H9 (cell line): ENCODE results near the gene PWWP2B. TPM values are rescaled to one million over a fixed set of nuclear protein-coding genes. Genes with fewer than 3 reads are reported as not detected.

Experiments used
- DNase-seq: peaks from one replicate; pipeline ENCODE4 v3.0.0-alpha.2; 2017
- H2AFZ ChIP-seq: one replicate; pipeline ENCODE4 v1.6.1; 2013; ENCODE audit warnings: mild to moderate bottlenecking, low read length, control low read depth, moderate library complexity
- H2AK5ac ChIP-seq: 2 replicates; pipeline ENCODE4 v1.6.1; 2013; ENCODE audit warnings: low read length, control low read depth, mixed read lengths; ENCODE audit not compliant: insufficient read length
- H2BK120ac ChIP-seq: one replicate; pipeline ENCODE4 v1.6.1; 2013; ENCODE audit warnings: low read depth, mild to moderate bottlenecking, low read length, control low read depth, inconsistent platforms; ENCODE audit not compliant: poor library complexity, severe bottlenecking
- H2BK12ac ChIP-seq: 2 replicates; pipeline ENCODE4 v1.6.1; 2013; ENCODE audit warnings: low read length, control low read depth, mixed read lengths, low read depth; ENCODE audit not compliant: insufficient read length
- H2BK15ac ChIP-seq: 2 replicates; pipeline ENCODE4 v1.6.1; 2013; ENCODE audit warnings: low read depth, low read length, control low read depth
- H2BK20ac ChIP-seq: one replicate; pipeline ENCODE4 v1.6.1; 2013; ENCODE audit warnings: low read depth, mild to moderate bottlenecking, low read length, control low read depth, inconsistent platforms; ENCODE audit not compliant: poor library complexity, severe bottlenecking
- H2BK5ac ChIP-seq: 2 replicates; pipeline ENCODE4 v1.6.1; 2013; ENCODE audit warnings: low read length, control low read depth, mixed read lengths; ENCODE audit not compliant: insufficient read length
- H3K14ac ChIP-seq: 2 replicates; pipeline ENCODE4 v1.6.1; 2013; ENCODE audit warnings: low read length, control low read depth; ENCODE audit not compliant: insufficient read depth
- H3K18ac ChIP-seq: 2 replicates; pipeline ENCODE4 v1.6.1; 2013; ENCODE audit warnings: low read depth, mild to moderate bottlenecking, mixed read lengths, low read length, control low read depth; ENCODE audit not compliant: insufficient read length
- H3K23ac ChIP-seq: 2 replicates; pipeline ENCODE4 v1.6.1; 2013; ENCODE audit warnings: low read length, control low read depth, mixed read lengths, low read depth; ENCODE audit not compliant: insufficient read length
- H3K23me2 ChIP-seq: 2 replicates; pipeline ENCODE4 v1.6.1; 2013; ENCODE audit warnings: low read depth, mild to moderate bottlenecking, mixed read lengths, low read length, control low read depth; ENCODE audit not compliant: insufficient read length, poor library complexity, severe bottlenecking
- H3K27ac ChIP-seq: 2 replicates; pipeline ENCODE4 v1.5.1; 2013; ENCODE audit warnings: low read length, control low read depth, mixed read lengths, low read depth; ENCODE audit not compliant: insufficient read length
- H3K27me3 ChIP-seq: 2 replicates; pipeline ENCODE4 v1.6.1; 2013; ENCODE audit warnings: low read length, control low read depth, inconsistent platforms; ENCODE audit not compliant: insufficient read depth
- H3K4ac ChIP-seq: 2 replicates; pipeline ENCODE4 v1.6.1; 2013; ENCODE audit warnings: low read depth, mild to moderate bottlenecking, control low read depth, inconsistent platforms, low read length, moderate library complexity
- H3K4me1 ChIP-seq: 2 replicates; pipeline ENCODE4 v1.6.1; 2013; ENCODE audit warnings: low read length, control low read depth, inconsistent platforms; ENCODE audit not compliant: insufficient read depth
- H3K4me2 ChIP-seq: 2 replicates; pipeline ENCODE4 v1.6.1; 2013; ENCODE audit warnings: low read length, control low read depth, mixed read lengths; ENCODE audit not compliant: insufficient read length, insufficient read depth
- H3K56ac ChIP-seq: 2 replicates; pipeline ENCODE4 v1.6.1; 2013; ENCODE audit warnings: low read depth, mild to moderate bottlenecking, mixed read lengths, low read length, control low read depth; ENCODE audit not compliant: insufficient read length
- H3K79me1 ChIP-seq: 2 replicates; pipeline ENCODE4 v1.6.1; 2013; ENCODE audit warnings: low read depth, mild to moderate bottlenecking, moderate library complexity, low read length, control low read depth, inconsistent platforms; ENCODE audit not compliant: insufficient read depth, poor library complexity, severe bottlenecking
- H3K79me2 ChIP-seq: 2 replicates; pipeline ENCODE4 v1.6.1; 2013; ENCODE audit warnings: low read length, control low read depth, inconsistent platforms; ENCODE audit not compliant: insufficient read depth
- H3K9ac ChIP-seq: 2 replicates; pipeline ENCODE4 v1.6.1; 2013; ENCODE audit warnings: low read length, control low read depth, mixed read lengths; ENCODE audit not compliant: insufficient read length; ENCODE audit errors: extremely low read depth
- H3K9me3 ChIP-seq: one replicate; pipeline ENCODE4 v1.6.1; 2013; ENCODE audit warnings: low read depth, low read length, inconsistent platforms; ENCODE audit not compliant: control insufficient read depth
- H3T11ph ChIP-seq: one replicate; pipeline ENCODE4 v1.6.1; 2013; ENCODE audit warnings: mild to moderate bottlenecking, low read length, control low read depth, inconsistent platforms
- H4K20me1 ChIP-seq: one replicate; pipeline ENCODE4 v1.6.1; 2013; ENCODE audit not compliant: control insufficient read depth, insufficient read length, insufficient read depth
- H4K5ac ChIP-seq: 2 replicates; pipeline ENCODE4 v1.6.1; 2013; ENCODE audit warnings: low read depth, mild to moderate bottlenecking, mixed read lengths, low read length, control low read depth; ENCODE audit not compliant: insufficient read length
- H4K8ac ChIP-seq: replicated peaks from 2 replicates; pipeline ENCODE4 v1.6.1; 2013; ENCODE audit warnings: low read length, control low read depth, mixed read lengths, low read depth; ENCODE audit not compliant: insufficient read length
- H4K91ac ChIP-seq: 2 replicates; pipeline ENCODE4 v1.6.1; 2013; ENCODE audit warnings: low read depth, mild to moderate bottlenecking, moderate library complexity, mixed read lengths, low read length, control low read depth; ENCODE audit not compliant: insufficient read length
- H3K27ac Mint-ChIP-seq, 3 experiments: 2 replicates in 2 of 3; 3 replicates in 1 of 3; pipeline ENCODE4 v1.8.0; 2020 to 2021; ENCODE audit warnings: mixed read lengths in 3 of 3, mild to moderate bottlenecking in 1 of 3, moderate library complexity in 1 of 3
- H3K27me3 Mint-ChIP-seq: 2 replicates; pipeline ENCODE4 v1.8.0; 2021; ENCODE audit warnings: low read depth, mild to moderate bottlenecking, moderate library complexity, mixed read lengths
- H3K36me3 Mint-ChIP-seq, 3 experiments: 2 replicates in 2 of 3; 3 replicates in 1 of 3; pipeline ENCODE4 v1.8.0; 2020 to 2021; ENCODE audit warnings: low read depth in 3 of 3, mixed read lengths in 3 of 3; ENCODE audit not compliant: insufficient read depth in 1 of 3
- H3K4me1 Mint-ChIP-seq, 2 experiments: 2 replicates each; pipeline ENCODE4 v1.8.0; 2020; ENCODE audit warnings: mixed read lengths in 2 of 2
- H3K4me3 Mint-ChIP-seq, 2 experiments: 2 replicates in 1 of 2; 3 replicates in 1 of 2; pipeline ENCODE4 v1.8.0; 2020 to 2021; ENCODE audit warnings: mild to moderate bottlenecking in 2 of 2, mixed read lengths in 2 of 2, moderate library complexity in 1 of 2
- H3K9me3 Mint-ChIP-seq, 2 experiments: 2 replicates in 1 of 2; 3 replicates in 1 of 2; pipeline ENCODE4 v1.8.0; 2020; ENCODE audit warnings: mild to moderate bottlenecking in 2 of 2, mixed read lengths in 2 of 2, moderate library complexity in 1 of 2
- CTCF ChIP-seq: fragments of 200-600 bp; sonication (generic); conservative IDR thresholded peaks from 3 replicates; pipeline ENCODE4 v1.8.0; 2021; ENCODE audit warnings: antibody characterized with exemption, mild to moderate bottlenecking
- WGBS: extraction: QIAGEN DNeasy Blood & Tissue Kit; methylation state at CpG from one replicate; pipeline ENCODE4 v1.1.7; 2013; ENCODE audit warnings: missing lambda C conversion rate, low lambda C conversion rate, mixed read lengths; ENCODE audit not compliant: insufficient read length; ENCODE audit errors: extremely low coverage; 5-methylcytosine and 5-hydroxymethylcytosine counted together
- total RNA-seq: library from RNA; stranded (reverse); gene quantifications from 2 replicates; pipeline ENCODE4 v1.2.1, GENCODE V29; 2021

Gene PWWP2B
- total RNA-seq, 1 experiment from 2014 or later: 10.0 TPM

DNA sequence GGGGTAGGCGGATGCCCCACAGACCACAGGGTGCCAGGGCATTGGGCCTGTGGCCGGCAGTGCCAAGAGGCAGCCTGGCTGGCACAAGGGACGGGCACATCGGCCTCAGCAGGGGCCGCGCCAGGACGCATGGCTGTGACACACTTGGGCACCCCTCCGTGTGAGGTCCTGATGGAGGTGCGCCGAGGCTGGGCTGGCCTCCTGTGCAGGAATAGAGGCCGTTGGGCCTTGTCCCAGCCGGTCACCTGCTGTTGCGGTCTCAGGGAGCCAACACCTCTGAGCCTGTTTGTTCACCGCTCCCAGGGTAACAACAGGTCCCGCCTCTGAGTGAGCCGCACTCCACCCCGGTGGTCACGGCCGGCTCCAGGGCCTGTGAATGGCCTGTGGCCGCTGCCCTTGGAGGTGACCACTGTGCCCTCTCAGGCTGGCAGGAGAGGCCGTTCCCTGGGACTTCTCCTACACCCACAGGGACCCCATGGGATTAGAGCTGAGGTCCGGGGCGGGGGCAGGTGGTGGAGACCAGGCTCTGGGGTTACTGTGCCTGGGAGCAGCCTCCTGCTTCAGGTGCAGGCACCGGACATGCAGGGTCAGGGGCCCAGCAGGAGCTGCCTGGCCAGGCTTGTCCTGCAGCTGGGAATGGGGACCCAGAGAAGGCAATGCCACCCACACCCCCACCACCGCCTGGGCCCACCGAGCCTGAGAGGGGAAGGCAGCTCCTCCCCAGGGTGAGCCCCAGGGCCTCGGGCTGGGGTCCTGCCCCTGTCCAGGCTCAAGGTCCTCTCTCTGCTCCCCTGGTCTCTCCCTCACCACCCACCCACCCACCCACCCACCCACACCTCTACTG is 12.0 kb downstream of the PWWP2B start:
- Histone ChIP-seq H4K91ac (peak overlapping the region; percentile 98), H3K18ac (peak overlapping the region; percentile 83), H3K4me2 (no peak overlapping the region), H3K14ac (peak overlapping the region; percentile 76), H2BK5ac (no peak overlapping the region), H3K23me2 (no peaks in the 10 kb centered on the region), H3K27me3 (no peaks in the 10 kb centered on the region), H3K9me3 (no peaks in the 10 kb centered on the region), H3K4me1 (peaks cover 8% of the 10 kb centered on the region; the same call in 1 of the 2 replicates), H3K27ac (peak overlapping the region; percentile 21), H4K20me1 (peaks cover 3% of the 10 kb centered on the region), H3K9ac (no peak overlapping the region), H3K4ac (peak overlapping the region; percentile 78; the same call in 1 of the 2 replicates), H3K79me1 (no peaks in the 10 kb centered on the region), H4K5ac (no peak overlapping the region), H2BK12ac (peak overlapping the region; percentile 75), H2BK20ac (no peak overlapping the region), H3K56ac (no peak overlapping the region), H2AK5ac (no peak overlapping the region), H2BK120ac (no peak overlapping the region), H3K23ac (no peak overlapping the region), H2BK15ac (peak overlapping the region; percentile 9; the same call in 1 of the 2 replicates), H3T11ph (no peak overlapping the region), H3K79me2 (no peaks in the 10 kb centered on the region; the same call in 1 of the 2 replicates), H2AFZ (no peak overlapping the region), H4K8ac (peak overlapping the region; percentile 21)
- peak overlapping the region in 2 of 3 experiments; percentile 75 to 76; a peak in 4 of 7 replicates for H3K27ac Mint-ChIP-seq
- no peaks in the 10 kb centered on the region for H3K27me3 Mint-ChIP-seq
- no peak for DNase-seq
- H3K4me3 Mint-ChIP-seq: no peak overlapping the region
- no CpG with 5 or more reads among the region's 27 CpGs for WGBS
- TF ChIP-seq CTCF: no peak
- H3K9me3 Mint-ChIP-seq: no peaks in the 10 kb centered on the region
- H3K36me3 Mint-ChIP-seq: peaks cover 3 to 15% (median 8%) of the 10 kb centered on the region in 3 experiments
- peaks cover 35 to 49% of the 10 kb centered on the region in 2 experiments for H3K4me1 Mint-ChIP-seq
